Right ventricle myocardium inferior (tissue), 1 donor: ENCODE data around the gene RELN. TPM values are rescaled to one million over a fixed set of nuclear protein-coding genes. Genes with fewer than 3 reads are reported as not detected.
A peak's percentile ranks its signal among the peaks of the same experiment; 100 is the strongest.

ENCODE experiments used
- ATAC-seq: fragments of 200-7000 bp; cut with Tn5 transposase; one replicate; pipeline ENCODE4 v1.9.1; 2020; ENCODE audit warnings: mild to moderate bottlenecking, moderate library complexity
- DNase-seq: peaks from one replicate; pipeline ENCODE4 v3.0.0; 2021; ENCODE audit errors: missing footprints
- intact Hi-C: fragments of 100-400 bp; cut with DNase I; formaldehyde crosslinking; loops from one replicate; pipeline ENCODE4 v1.11.0; 2022
- total RNA-seq: library from RNA; stranded (reverse); fragmentation: NEBNext Ultra II Directional; extraction: Animal tissue kit (Norgen Biotek cat#: 25700); gene quantifications from one replicate; pipeline ENCODE4 v1.2.1, GENCODE V29; 2021
- donor health status: DM: no; HTN: yes; CAD: no; lungs with severe emphysema.

RELN gene
- total RNA-seq, 1 donor from 2014 or later: 0.62 TPM

- no peak for DNase-seq
- no peak for ATAC-seq
- intact Hi-C loops: no loop called here
Measured at GRCh38 chr7:103714376-103714927, 275.0 kb downstream of the RELN start.

- intact Hi-C loops: no loop called here
- ATAC-seq: no peak
- no peak for DNase-seq
Measured at GRCh38 chr7:103712991-103713778, 276.3 kb downstream of the RELN start.

- intact Hi-C loops: no loop called here
- DNase-seq: no peak
- ATAC-seq: no peak
Measured at GRCh38 chr7:103711413-103711812, 278.0 kb downstream of the RELN start.

DNA sequence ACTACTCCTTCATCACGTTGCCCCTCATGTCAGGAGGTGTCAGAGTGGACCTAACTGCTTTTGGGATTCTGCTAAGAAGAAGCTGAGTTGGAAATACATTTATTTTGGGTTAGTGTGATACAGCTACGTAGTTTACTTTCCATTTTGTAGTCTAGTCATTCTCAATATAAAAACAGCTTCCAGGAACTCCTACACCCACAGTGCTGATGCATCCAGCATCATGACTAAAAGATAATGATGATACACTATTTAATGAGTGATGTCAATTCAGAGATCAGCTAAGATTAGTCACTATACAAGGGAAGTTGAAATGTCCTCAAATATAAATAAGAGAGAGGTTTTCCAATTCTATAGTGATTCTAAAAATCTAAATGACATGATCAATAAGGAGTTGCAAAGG, 279.2 kb downstream of the RELN start:
- intact Hi-C loops: no loop called here
- DNase-seq: no peak
- ATAC-seq: no peak

DNA sequence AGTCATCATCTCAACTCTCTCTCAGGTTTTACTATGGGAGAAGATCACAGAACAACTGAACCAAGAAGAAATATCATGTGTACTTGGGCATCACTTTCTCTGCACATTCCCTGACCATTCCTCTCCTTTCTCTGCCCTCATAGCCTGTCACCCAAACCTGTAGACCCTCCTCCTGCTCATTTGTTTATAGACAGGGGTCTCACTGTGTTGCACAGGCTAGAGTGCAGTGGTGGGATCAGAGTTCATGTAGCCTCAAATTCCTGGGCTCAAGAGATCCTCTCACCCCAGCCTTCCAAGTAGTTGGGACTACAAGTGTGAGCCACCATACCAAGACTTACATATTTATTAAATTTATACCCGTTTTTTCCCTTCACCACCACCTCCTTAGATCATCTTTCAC, 282.7 kb downstream of the RELN start:
- no peak for ATAC-seq
- intact Hi-C loops: no loop called here
- no peak for DNase-seq

DNA sequence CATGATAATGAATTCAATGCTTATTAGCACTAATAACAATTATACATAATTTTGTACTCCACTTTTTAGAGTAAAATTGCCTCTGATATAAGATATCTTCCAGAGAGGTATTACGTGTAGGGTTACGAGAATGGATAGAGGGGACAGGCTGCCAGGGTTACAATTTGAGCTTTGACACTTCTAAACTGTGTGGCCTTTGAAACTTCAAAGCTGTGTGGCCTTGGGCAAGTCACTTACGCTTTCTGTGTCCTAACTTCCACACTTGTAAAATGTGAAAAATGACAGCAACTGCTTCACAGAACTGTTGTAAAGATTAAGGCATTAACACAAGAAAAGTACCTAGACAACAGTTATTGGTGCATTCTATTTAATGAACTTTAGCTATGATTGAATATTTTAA, 283.9 kb downstream of the RELN start:
- intact Hi-C loops: no loop called here
- ATAC-seq (no peak), DNase-seq (no peak)

DNA sequence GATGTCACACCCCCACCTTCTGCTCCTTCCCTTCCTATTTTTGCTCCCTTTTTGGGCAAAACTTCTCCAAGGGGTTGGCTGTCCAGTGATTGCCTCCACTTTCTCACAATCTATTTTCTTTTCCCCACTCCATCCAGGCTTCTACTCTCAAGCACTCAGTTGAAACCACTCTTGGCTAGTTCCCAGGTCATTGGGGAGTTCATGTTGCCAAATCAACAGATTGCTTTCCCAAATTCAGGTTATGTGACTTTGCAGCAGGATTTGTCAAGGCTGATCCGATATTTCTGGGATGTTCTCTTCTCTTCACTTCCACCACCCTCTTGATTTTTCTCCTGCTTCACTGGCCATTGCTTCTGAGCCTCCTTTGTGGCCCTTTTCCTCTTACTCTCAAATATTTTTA, 284.8 kb downstream of the RELN start:
- DNase-seq (no peak), ATAC-seq (no peak)
- intact Hi-C loops: no loop called here

DNA sequence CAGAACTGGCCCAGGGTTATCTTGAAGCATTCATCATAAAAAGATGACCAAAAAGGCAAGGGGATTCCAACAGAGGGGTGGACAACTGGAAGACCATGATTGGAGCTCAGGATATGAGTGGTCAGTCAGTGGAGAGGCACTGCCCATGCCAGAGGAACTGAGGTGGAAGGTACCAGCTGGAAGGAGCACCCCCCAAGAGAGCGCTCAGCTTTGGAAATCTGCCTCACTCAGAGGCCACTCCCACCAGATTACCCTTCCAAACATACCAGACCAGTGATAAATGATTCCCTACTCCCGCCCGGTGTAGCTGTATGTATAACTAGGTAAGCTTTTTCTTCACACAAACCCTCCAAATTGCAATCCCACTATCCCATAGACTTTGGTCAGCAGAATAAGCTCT, 286.5 kb downstream of the RELN start:
- DNase-seq: no peak
- intact Hi-C loops: no loop called here
- no peak for ATAC-seq

DNA sequence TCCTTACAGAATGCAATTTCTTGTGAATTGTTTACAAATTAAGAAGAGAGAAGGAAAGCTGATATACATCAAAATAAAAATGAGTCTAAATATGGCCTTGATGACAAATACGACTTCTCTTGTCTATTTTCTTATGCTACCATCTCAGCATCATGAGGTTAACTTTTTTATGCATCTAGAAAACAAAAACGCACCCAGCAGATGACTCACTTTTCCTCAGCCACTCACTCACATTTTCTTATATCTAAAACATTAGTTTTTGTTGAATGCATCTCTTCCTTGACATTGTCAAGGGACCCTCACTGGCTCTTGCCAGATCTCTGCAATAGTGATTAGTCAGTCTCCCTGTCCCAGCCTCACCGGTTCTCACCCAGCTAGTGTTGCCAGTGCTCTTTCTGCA, 287.0 kb downstream of the RELN start:
- no peak for ATAC-seq
- no peak for DNase-seq
- intact Hi-C loops: no loop called here

DNA sequence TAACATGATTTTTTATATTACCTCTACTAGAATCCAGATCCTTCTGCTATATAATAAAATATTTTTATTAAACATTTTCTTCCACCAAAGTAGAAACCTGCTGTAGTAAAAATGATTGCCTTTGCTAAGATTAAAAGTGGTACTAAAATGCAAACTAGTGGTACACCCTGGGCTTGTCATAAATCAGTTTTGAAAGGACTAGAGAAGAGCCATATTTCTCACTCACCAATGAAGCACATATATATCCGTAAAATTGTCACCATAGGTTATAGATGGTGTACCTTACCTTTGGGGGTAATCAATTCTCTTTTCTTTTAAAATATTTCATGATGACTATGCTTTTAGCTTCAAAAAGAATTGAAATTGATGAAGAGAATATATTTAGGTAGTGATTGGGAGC, 290.4 kb downstream of the RELN start:
- ATAC-seq (no peak), DNase-seq (no peak)
- intact Hi-C loops: no loop called here

GRCh38 chr7:103698064-103698463, 291.4 kb downstream of the RELN start:
- intact Hi-C loops: no loop called here
- DNase-seq (no peak), ATAC-seq (no peak)

DNA sequence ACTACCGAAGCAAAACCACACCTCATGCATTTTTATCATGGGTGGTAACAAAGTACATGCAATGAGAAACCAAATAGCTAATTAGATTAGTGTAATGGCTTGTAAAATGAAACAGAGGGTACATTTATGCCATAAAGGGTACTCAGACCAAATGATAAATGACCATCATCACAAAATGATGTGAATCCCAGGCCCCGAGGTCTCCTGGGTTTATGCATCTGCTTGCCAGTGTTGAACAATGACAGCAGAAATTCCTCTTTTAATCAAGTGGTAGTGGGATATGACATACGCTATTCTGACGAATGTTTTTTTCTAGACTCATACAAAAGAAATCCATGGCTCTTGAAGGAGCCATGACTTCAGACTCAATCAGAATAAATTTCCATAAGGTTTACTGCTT, 293.9 kb downstream of the RELN start:
- DNase-seq (no peak), ATAC-seq (no peak)
- intact Hi-C loops: no loop called here

- ATAC-seq (no peak), DNase-seq (no peak)
- intact Hi-C loops: no loop called here
Measured at GRCh38 chr7:103694304-103694703, 295.2 kb downstream of the RELN start.

DNA sequence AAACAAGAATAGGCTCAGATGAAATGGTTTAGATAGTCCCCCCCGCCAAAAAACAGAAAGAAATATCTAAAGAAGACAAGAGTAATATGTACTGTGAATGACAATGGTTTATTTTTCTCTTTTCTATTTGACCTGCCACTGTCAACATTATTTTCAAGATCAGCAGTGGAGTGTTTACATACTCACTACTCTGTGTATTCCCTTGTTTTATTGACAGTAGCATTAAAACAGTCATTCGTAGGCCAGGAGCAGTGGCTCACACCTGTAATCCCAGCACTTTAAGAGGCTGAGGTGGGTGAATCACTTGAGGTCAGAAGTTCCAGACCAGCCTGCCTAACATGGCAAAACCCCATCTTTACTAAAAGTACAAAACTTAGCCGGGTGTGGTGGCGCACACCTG, 298.2 kb downstream of the RELN start:
- intact Hi-C loops: no loop called here
- no peak for ATAC-seq
- no peak for DNase-seq

GRCh38 chr7:103690242-103690974, 299.1 kb downstream of the RELN start:
- ATAC-seq (no peak), DNase-seq (peak; percentile 15)
- intact Hi-C loops: no loop called here

DNA sequence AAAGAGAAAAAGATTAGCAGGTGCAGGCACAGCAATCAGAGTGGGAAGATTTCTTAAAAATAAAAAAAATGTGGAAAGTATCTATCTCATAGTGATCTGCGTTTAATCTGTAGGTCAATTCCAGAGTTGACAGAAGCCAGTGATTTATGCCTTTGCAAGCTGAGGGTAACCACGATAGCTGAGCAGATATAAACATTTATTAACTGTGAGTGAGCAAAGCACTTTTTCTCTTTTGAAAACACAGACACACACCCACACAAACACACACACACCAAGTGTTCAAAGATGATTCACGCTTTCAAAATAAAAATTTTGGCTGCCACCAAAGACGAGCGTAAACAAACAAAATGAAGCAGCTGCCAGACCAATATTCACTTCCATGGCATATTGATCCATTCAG, 300.2 kb downstream of the RELN start:
- intact Hi-C loops: no loop called here
- DNase-seq: no peak
- ATAC-seq: no peak

GRCh38 chr7:103687951-103688350, 301.5 kb downstream of the RELN start:
- intact Hi-C loops: no loop called here
- no peak for ATAC-seq
- DNase-seq: no peak

- intact Hi-C loops: no loop called here
Measured at GRCh38 chr7:103687272-103687671, 302.2 kb downstream of the RELN start.

DNA sequence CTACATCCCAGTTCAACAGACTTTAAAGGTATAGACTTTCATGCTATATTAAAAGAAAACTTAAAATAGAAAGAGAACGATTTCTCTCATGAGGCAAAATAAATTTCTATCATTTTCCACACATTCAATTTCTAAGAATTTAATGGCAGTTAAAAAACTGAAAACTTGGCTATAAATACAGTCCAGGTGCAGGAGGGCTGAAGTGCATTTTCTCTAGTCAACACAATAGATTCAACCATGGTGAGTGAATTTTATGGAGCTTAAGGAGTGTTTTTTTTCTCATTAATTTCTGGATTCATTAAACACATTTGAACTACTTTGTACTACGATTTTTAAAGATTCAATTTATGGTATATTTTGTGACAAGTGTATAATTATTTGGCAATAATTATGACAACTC, 302.7 kb downstream of the RELN start:
- ATAC-seq (no peak), DNase-seq (no peak)
- intact Hi-C loops: no loop called here

More at GRCh38 chr7:103687272-103687671, 302.2 kb downstream of the RELN start:
- DNase-seq (no peak), ATAC-seq (no peak)

DNA sequence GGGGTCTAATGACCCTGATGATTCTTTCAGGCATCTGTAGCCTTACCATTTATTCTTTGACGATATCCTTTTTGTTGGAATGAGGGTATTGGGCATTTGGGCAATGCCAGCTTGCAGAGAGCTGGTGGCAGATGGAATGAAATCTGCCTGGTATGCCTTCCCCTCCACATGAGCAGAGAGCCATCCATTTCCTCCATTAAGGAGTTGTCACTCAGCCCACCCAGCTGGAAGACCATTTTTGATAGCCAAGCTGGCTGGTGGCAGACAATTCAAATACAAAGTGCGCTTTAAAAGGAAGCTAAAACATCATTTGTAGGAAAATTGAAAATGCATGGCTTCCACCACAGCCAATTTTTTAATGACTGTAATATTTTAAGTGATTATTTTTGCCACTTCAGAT, 303.4 kb downstream of the RELN start:
- ATAC-seq: no peak
- intact Hi-C loops: no loop called here

More for the DNA sequence above, 303.4 kb downstream of the RELN start:
- no peak for DNase-seq
